ENCODE results near the gene NSG2.
"Not testable (repeated sequence)": the region's sequence is repeated elsewhere in the genome, so short reads cannot be mapped to it uniquely, and the experiment has no call there.

The NSG2 gene

GRCh38 chr5:174063082-174063756 lies 17.7 kb downstream of the NSG2 start:
- DNase-seq, result no peak

- no peak for DNase-seq
Measured at GRCh38 chr5:174064171-174064570, 18.7 kb downstream of the NSG2 start.

- DNase-seq, result no peak
Measured at GRCh38 chr5:174065528-174066197, 20.2 kb downstream of the NSG2 start.

GRCh38 chr5:174067499-174067898 lies 22.0 kb downstream of the NSG2 start:
- no peak for DNase-seq

GRCh38 chr5:174071484-174071883 lies 26.0 kb downstream of the NSG2 start:
- DNase-seq, result no peak

GRCh38 chr5:174073122-174073660 lies 27.7 kb downstream of the NSG2 start:
- no peak for DNase-seq

GRCh38 chr5:174074369-174074768 lies 28.9 kb downstream of the NSG2 start:
- no peak for DNase-seq

GRCh38 chr5:174078416-174078815 lies 32.9 kb downstream of the NSG2 start:
- no peak for DNase-seq

- no peak for DNase-seq
Measured at GRCh38 chr5:174082286-174082685, 36.8 kb downstream of the NSG2 start.

GRCh38 chr5:174083056-174083827 lies 37.7 kb downstream of the NSG2 start:
- no peak for DNase-seq

GRCh38 chr5:174084691-174085154 lies 39.2 kb downstream of the NSG2 start:
- DNase-seq, result no peak

- no peak for DNase-seq
Measured at GRCh38 chr5:174086751-174087150, 41.2 kb downstream of the NSG2 start.

GRCh38 chr5:174087783-174088182 lies 42.3 kb downstream of the NSG2 start:
- DNase-seq, result no peak

- DNase-seq, result no peak
Measured at GRCh38 chr5:174090129-174090528, 44.6 kb downstream of the NSG2 start.

GRCh38 chr5:174093123-174093522 lies 47.6 kb downstream of the NSG2 start:
- no peak for DNase-seq

- DNase-seq, result no peak
Measured at GRCh38 chr5:174094857-174095606, 49.5 kb downstream of the NSG2 start.

GRCh38 chr5:174096619-174097018 lies 51.1 kb downstream of the NSG2 start:
- DNase-seq, result no peak

- DNase-seq, result no peak
Measured at GRCh38 chr5:174097486-174098185, 52.1 kb downstream of the NSG2 start.

GRCh38 chr5:174098694-174099093 lies 53.2 kb downstream of the NSG2 start:
- DNase-seq, result no peak

GRCh38 chr5:174100490-174100889 lies 55.0 kb downstream of the NSG2 start:
- DNase-seq, result no peak

- DNase-seq, result no peak
Measured at GRCh38 chr5:174101195-174101730, 55.8 kb downstream of the NSG2 start.

GRCh38 chr5:174102574-174102973 lies 57.1 kb downstream of the NSG2 start:
- DNase-seq, result not testable (repeated sequence)
